Neural crest cell (in vitro differentiated cells): Measurements from ENCODE around the gene TLE4. TPM values are rescaled to one million over a fixed set of nuclear protein-coding genes. Genes with fewer than 3 reads are reported as not detected.
A peak's percentile ranks its signal among the peaks of the same experiment; 100 is the strongest.

ENCODE experiments used
- DNase-seq: peaks from one replicate; pipeline ENCODE4 v3.0.0; 2021; ENCODE audit warnings: low read depth, mixed read lengths, low spot score
- H3K27ac Mint-ChIP-seq: one replicate; pipeline ENCODE4 v1.8.0; 2021; ENCODE audit warnings: mild to moderate bottlenecking, mixed read lengths; ENCODE audit not compliant: unreplicated experiment
- H3K27me3 Mint-ChIP-seq: 2 replicates; pipeline ENCODE4 v1.8.0; 2021; ENCODE audit warnings: low read depth, mild to moderate bottlenecking, mixed read lengths
- H3K36me3 Mint-ChIP-seq: 2 replicates; pipeline ENCODE4 v1.8.0; 2021; ENCODE audit warnings: low read depth, mild to moderate bottlenecking, mixed read lengths
- H3K4me1 Mint-ChIP-seq: 2 replicates; pipeline ENCODE4 v1.8.0; 2021; ENCODE audit warnings: mixed read lengths
- H3K4me3 Mint-ChIP-seq: one replicate; pipeline ENCODE4 v1.8.0; 2021; ENCODE audit warnings: mild to moderate bottlenecking, mixed read lengths
- H3K9me3 Mint-ChIP-seq: 2 replicates; pipeline ENCODE4 v1.8.0; 2021; ENCODE audit warnings: mixed read lengths
- total RNA-seq: library from RNA; stranded (reverse); gene quantifications from 2 replicates; pipeline ENCODE4 v1.2.1, GENCODE V29; 2021
- TF ChIP-seq, protein P1 (sequence below): fragments of 200-600 bp; sonication (generic); conservative IDR thresholded peaks from 2 replicates; pipeline ENCODE4 v1.5.0; 2021; ENCODE audit warnings: antibody characterized with exemption, mild to moderate bottlenecking

The TLE4 gene
- total RNA-seq, 1 donor from 2014 or later, result 85.8 TPM

DNA sequence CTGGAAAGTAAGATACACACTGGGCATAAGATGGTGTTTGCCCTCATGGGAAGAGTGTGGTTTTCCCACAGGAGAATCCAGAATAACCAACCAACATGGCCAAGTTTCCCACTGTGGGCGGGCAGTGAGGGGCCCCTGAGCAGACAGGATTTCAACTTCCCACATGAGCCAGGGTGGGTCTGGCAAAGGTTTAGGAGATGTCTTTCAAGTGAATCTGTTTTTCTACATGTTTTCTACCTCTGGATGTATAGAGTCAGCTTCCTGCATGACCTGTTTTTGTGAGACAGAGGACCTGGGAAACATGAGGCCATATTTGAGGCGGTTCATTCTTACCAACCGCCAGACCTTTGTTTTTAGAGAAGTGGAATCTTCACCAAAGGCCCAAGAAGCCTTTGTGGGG, 100.5 kb downstream of the TLE4 start:
- Mint-ChIP-seq H3K4me1 (peaks cover 56% of the 10 kb centered on the region), H3K36me3 (peaks cover 24% of the 10 kb centered on the region), H3K9me3 (no peaks in the 10 kb centered on the region), H3K27ac (no peak overlapping the region), H3K4me3 (no peak overlapping the region), H3K27me3 (no peaks in the 10 kb centered on the region)
- DNase-seq, result no peak
- TF ChIP-seq, protein P1, sequence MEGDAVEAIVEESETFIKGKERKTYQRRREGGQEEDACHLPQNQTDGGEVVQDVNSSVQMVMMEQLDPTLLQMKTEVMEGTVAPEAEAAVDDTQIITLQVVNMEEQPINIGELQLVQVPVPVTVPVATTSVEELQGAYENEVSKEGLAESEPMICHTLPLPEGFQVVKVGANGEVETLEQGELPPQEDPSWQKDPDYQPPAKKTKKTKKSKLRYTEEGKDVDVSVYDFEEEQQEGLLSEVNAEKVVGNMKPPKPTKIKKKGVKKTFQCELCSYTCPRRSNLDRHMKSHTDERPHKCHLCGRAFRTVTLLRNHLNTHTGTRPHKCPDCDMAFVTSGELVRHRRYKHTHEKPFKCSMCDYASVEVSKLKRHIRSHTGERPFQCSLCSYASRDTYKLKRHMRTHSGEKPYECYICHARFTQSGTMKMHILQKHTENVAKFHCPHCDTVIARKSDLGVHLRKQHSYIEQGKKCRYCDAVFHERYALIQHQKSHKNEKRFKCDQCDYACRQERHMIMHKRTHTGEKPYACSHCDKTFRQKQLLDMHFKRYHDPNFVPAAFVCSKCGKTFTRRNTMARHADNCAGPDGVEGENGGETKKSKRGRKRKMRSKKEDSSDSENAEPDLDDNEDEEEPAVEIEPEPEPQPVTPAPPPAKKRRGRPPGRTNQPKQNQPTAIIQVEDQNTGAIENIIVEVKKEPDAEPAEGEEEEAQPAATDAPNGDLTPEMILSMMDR, result no peak

DNA sequence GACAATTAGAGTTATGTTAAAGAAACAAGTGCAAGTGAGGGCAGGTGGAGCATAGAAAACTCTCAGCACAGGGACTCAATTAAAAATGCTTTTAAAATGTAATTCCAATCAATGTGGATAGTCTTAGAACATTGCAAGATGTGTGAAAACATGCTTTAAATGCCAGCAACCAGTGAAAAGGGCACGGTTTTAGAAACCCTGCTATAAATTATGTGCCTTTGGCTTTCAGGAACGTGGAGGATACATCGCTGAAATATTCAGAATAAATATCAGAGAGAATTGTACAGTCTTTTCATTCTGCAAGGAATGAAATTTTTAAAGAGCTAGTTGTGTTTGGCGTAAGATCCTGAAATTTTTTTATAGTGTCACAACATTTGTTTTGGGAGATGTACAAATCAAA, 101.1 kb downstream of the TLE4 start:
- H3K4me3 Mint-ChIP-seq, result no peak overlapping the region
- no peaks in the 10 kb centered on the region for H3K27me3 Mint-ChIP-seq
- TF ChIP-seq, protein P1, result no peak
- peaks cover 25% of the 10 kb centered on the region for H3K36me3 Mint-ChIP-seq
- no peak overlapping the region for H3K27ac Mint-ChIP-seq
- no peaks in the 10 kb centered on the region for H3K9me3 Mint-ChIP-seq
- DNase-seq, result no peak
- H3K4me1 Mint-ChIP-seq, result peaks cover 50% of the 10 kb centered on the region

DNA sequence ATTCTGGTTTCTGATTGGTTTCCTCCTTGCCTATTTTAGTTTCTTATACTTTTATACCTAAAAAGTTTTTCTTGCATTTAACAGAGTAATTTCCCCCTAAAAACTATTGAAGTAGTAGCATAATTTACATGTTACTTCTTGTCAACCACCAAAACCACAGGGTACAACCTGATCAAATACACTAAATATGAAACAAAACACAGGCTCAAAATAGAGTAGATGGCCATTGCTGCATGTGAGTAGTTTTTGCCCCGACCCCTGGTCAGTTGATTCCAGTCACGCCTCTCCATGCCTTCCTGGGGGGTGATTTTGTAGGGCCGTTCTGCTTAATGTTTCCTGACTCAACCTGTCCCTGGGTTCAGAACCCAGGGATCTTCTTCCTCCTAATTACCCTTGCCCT, 101.8 kb downstream of the TLE4 start:
- peaks cover 44% of the 10 kb centered on the region for H3K4me1 Mint-ChIP-seq
- H3K27ac Mint-ChIP-seq, result no peak overlapping the region
- H3K36me3 Mint-ChIP-seq, result peaks cover 22% of the 10 kb centered on the region
- no peaks in the 10 kb centered on the region for H3K9me3 Mint-ChIP-seq
- TF ChIP-seq, protein P1, result no peak
- no peaks in the 10 kb centered on the region for H3K27me3 Mint-ChIP-seq
- no peak for DNase-seq
- no peak overlapping the region for H3K4me3 Mint-ChIP-seq

DNA sequence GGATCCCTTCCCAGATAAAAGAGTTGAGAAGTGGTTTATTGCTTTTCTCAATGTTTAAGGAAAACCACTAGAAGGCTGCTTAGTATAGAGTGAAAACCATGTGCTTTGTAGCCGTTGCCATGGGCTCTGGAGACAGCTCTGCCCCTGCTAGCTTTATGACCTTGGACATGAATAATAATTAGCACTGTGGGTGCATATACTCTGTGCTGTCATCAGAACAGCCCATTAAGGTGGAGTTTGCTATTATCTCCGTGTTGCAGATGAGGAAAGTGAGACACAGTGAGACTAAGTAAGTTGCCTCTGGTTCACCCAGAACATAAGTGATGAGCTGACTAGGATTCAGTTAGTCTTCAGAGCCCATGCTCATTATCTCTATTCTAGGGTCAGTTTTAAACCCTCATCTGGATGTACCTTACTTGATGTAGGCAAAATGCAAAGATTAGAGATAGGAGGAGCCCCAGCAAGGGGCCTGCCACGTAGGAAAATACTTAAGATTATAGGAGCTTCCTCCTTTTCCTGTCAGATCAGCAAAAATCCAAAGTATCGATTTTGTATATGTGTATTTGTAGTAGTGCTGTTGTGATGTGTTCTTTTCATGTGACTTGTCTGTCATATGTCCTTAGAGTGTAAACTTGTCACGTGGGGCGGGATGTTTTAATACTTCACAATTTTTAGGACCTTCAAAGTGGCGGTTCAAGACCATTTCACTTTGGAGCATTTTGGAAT, 102.5 kb downstream of the TLE4 start:
- H3K4me1 Mint-ChIP-seq, result peaks cover 38% of the 10 kb centered on the region
- no peak for DNase-seq
- no peak overlapping the region for H3K4me3 Mint-ChIP-seq
- H3K9me3 Mint-ChIP-seq, result no peaks in the 10 kb centered on the region
- TF ChIP-seq, protein P1, result no peak
- H3K36me3 Mint-ChIP-seq, result peaks cover 19% of the 10 kb centered on the region
- H3K27me3 Mint-ChIP-seq, result no peaks in the 10 kb centered on the region
- H3K27ac Mint-ChIP-seq, result peak overlapping the region; percentile 21

DNA sequence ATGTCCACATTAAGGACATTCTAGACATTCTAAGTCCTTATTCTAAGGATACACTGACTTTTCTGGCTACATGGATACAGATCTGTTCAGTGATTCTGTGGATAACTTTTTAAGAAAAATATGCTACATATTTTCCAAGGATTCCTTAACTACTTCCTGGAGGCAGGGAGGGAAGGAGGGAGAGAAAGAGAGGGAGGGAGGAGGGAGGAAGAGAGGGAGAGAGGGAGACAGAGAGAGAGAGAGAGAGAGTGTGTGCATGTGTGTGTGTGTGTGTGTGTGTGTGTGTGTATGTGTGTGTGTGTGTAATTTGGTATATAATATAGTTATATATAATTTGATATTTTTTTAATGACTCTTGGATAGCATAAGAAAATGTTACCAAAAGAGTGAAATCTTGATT, 109.8 kb downstream of the TLE4 start:
- Mint-ChIP-seq H3K36me3 (peaks cover 5% of the 10 kb centered on the region), H3K9me3 (no peaks in the 10 kb centered on the region), H3K4me3 (no peak overlapping the region), H3K27ac (no peak overlapping the region), H3K4me1 (peaks cover 31% of the 10 kb centered on the region), H3K27me3 (no peaks in the 10 kb centered on the region)
- TF ChIP-seq, protein P1, result no peak
- no peak for DNase-seq
